Skeletal muscle tissue (tissue), 1 donor: ENCODE data around the gene DNLZ. TPM values are rescaled to one million over a fixed set of nuclear protein-coding genes. Genes with fewer than 3 reads are reported as not detected.

Experiments used
- total RNA-seq: library from RNA; depleted of rRNA; stranded (reverse); fragments of >200 nt; gene quantifications from one replicate; pipeline ENCODE4 v1.2.3, GENCODE V29; 2014

The DNLZ gene
- total RNA-seq, 1 donor from 2014 or later, result 5.2 TPM

Other genes with a start within 250 kb of the DNLZ start
- gene TMEM250, start 244.9 kb downstream of the DNLZ start, total RNA-seq, result 24.0 TPM
- not detected for gene LHX3, start 158.6 kb downstream of the DNLZ start, total RNA-seq
- gene QSOX2, start 117.9 kb downstream of the DNLZ start, total RNA-seq, result 3.7 TPM
- gene CCDC187, start 59.6 kb downstream of the DNLZ start, total RNA-seq, result under 0.01 TPM
- 14.1 TPM for gene GPSM1, start 36.2 kb downstream of the DNLZ start, total RNA-seq
- gene CARD9, start 9.9 kb upstream of the DNLZ start, total RNA-seq, result 1.0 TPM
- gene SNAPC4, start 36.4 kb upstream of the DNLZ start, total RNA-seq, result 4.7 TPM
- gene ENTR1, start 46.9 kb upstream of the DNLZ start, total RNA-seq, result 7.8 TPM
- 30.3 TPM for gene PMPCA, start 46.9 kb upstream of the DNLZ start, total RNA-seq
- 4.7 TPM for gene INPP5E, start 76.1 kb upstream of the DNLZ start, total RNA-seq
- gene SEC16A, start 119.3 kb upstream of the DNLZ start, total RNA-seq, result 14.1 TPM
- 69.4 TPM for gene NOTCH1, start 182.3 kb upstream of the DNLZ start, total RNA-seq